GM15510 (cell line): ENCODE results near the gene ATP2C2.

ENCODE experiments used
- POLR2A ChIP-seq: IDR thresholded peaks from 3 replicates; pipeline ENCODE4 v1.6.1; 2011; ENCODE audit warnings: borderline replicate concordance; ENCODE audit not compliant: insufficient read length; ENCODE audit errors: extremely low read depth

ATP2C2 gene

GRCh38 chr16:84461413-84462295 lies 93.3 kb downstream of the ATP2C2 start:
- TF ChIP-seq POLR2A: no peak

GRCh38 chr16:84462296-84463210 lies 94.2 kb downstream of the ATP2C2 start:
- TF ChIP-seq POLR2A: no peak

- TF ChIP-seq POLR2A: no peak
Measured at GRCh38 chr16:84463221-84463620, 94.9 kb downstream of the ATP2C2 start.

GRCh38 chr16:84464116-84464515 lies 95.8 kb downstream of the ATP2C2 start:
- TF ChIP-seq POLR2A: no peak

GRCh38 chr16:84465154-84465553 lies 96.8 kb downstream of the ATP2C2 start:
- TF ChIP-seq POLR2A: no peak

- TF ChIP-seq POLR2A: no peak
Measured at GRCh38 chr16:84466692-84467091, 98.4 kb downstream of the ATP2C2 start.

GRCh38 chr16:84467256-84467655 lies 98.9 kb downstream of the ATP2C2 start:
- no peak for TF ChIP-seq POLR2A

- no peak for TF ChIP-seq POLR2A
Measured at GRCh38 chr16:84467709-84468108, 99.4 kb downstream of the ATP2C2 start.

GRCh38 chr16:84471316-84471715 lies 103.0 kb downstream of the ATP2C2 start:
- TF ChIP-seq POLR2A: no peak

GRCh38 chr16:84471966-84472365 lies 103.6 kb downstream of the ATP2C2 start:
- no peak for TF ChIP-seq POLR2A

- no peak for TF ChIP-seq POLR2A
Measured at GRCh38 chr16:84475643-84476240, 107.4 kb downstream of the ATP2C2 start.

GRCh38 chr16:84476401-84476800 lies 108.1 kb downstream of the ATP2C2 start:
- no peak for TF ChIP-seq POLR2A

GRCh38 chr16:84477661-84478060 lies 109.3 kb downstream of the ATP2C2 start:
- TF ChIP-seq POLR2A: no peak

- no peak for TF ChIP-seq POLR2A
Measured at GRCh38 chr16:84478172-84478947, 110.0 kb downstream of the ATP2C2 start.
